Ureter (tissue), 1 donor: ENCODE results near the gene ITIH2. TPM values are rescaled to one million over a fixed set of nuclear protein-coding genes. Genes with fewer than 3 reads are reported as not detected.
"Not testable (repeated sequence)": the region's sequence is repeated elsewhere in the genome, so short reads cannot be mapped to it uniquely, and the experiment has no call there.

Source experiments
- DNase-seq: peaks from one replicate; pipeline ENCODE4 v3.0.0-alpha.2; 2020; ENCODE audit warnings: low spot score
- total RNA-seq: library from RNA; stranded (reverse); gene quantifications from one replicate; pipeline ENCODE4 v1.2.4, GENCODE V29; 2023
- donor health status: DM: yes; HTN: yes; CAD: no.

ITIH2 gene
- total RNA-seq, 1 donor from 2014 or later, result not detected

- not testable (repeated sequence) for DNase-seq
These were observed 45.5 kb downstream of the ITIH2 start for GRCh38 chr10:7748637-7749036.

GRCh38 chr10:7750222-7750621 is 47.1 kb downstream of the ITIH2 start:
- DNase-seq, result no peak

DNA sequence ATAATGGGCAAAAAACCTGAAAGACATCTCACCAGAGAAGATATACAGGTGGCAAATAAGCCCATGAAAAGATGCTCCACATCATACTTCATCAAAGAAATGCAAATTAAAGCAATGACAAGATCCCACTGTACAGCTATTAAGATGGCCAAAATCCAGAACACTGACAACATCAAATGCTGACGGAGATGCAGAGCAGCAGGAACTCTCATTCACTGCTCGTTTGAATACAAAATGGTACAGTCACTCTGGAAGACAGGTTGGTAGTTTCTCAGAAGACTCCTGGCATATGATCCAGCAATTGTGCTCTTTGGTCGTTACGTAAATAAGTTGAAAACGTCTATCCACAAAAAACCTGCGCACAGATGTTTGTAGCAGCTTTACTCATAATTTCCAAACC is 49.1 kb downstream of the ITIH2 start:
- no peak for DNase-seq

- no peak for DNase-seq
These were observed 52.0 kb downstream of the ITIH2 start for GRCh38 chr10:7755103-7755502.

DNA sequence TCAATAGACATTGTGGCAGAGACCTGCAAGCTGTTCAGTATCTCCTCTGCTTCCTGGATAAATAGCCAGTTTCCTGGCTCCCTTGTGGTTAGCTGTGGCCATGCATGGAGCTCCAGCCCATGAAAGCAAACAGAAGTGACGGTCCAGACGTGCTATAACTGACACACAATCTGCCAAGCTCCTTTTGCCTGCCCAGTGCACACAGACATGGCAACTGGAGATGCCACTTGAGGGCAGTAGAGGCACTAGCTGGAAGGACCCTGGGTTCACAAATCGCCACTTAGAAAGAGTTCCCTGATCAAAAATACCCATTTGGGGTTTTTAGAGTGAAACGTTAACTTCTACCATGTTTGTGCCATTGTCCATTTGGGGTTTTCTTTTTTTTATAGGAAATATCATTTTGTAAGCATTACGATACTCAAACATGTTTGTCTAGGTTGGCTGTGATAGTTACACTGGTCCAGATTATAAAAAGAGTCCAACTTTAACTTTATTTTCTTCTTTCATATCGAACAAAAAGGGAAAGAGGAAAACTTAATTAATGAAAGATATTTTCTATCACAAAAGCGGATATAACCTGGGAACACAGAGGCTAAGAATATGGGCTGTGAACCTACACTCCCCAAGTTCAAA is 53.4 kb downstream of the ITIH2 start:
- DNase-seq, result no peak

DNA sequence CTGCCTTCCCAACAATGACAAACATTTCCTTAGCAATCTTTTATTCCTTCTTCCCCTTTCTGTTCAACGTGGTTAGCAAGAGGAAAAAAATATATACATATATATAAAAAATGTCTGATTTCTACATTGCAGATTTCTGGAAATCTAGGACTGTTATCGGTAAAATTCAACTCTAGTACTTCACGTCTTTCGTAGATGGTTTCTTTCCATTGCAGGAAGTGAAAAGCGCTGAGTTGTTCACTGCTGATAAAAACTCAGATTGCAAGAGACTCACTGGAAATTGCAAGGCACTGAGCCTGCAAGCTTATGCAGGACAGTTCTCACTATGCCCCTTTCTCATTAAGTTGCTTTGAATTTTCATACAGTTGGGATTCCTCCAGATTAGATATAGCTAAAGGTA is 60.8 kb downstream of the ITIH2 start:
- DNase-seq, result no peak

DNA sequence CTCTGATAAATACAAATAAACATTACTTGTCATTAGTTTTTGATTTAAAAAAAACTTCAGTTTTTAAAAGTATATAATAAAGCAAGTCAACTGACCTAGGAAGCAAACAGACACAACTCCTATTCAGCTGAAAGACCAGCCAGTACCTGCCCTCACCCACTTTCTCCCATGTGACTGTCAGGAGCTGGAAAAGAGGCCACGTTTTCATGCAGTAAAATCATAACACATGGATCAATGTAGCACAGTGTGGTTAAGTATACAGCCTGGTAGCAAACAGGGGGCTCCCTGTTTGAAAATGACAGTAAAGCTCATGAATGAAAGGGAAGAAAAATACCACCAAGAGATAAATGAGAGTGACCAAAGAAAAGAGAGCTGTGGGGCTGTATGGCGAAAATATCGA is 63.1 kb downstream of the ITIH2 start:
- no peak for DNase-seq

DNA sequence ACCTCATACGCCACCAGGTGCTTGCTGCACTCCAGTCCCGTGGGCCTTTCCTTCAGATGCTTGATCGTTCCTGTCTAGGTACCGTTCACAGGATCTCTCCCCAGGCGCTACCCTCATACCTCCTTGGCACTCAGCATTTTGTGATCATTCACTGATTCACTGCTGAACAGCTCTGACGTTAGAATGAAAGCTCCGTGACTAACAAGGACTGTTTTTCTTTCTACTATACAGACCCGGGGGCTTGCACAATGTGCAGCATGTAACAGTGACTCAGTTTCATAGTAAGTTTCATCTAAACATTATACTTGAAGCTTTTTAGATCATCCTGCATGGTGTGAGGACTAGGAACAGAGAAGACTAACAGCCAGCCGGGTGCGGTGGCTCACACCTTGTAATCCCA is 64.1 kb downstream of the ITIH2 start:
- DNase-seq, result no peak

- no peak for DNase-seq
These were observed 65.3 kb downstream of the ITIH2 start for GRCh38 chr10:7768417-7768816.

DNA sequence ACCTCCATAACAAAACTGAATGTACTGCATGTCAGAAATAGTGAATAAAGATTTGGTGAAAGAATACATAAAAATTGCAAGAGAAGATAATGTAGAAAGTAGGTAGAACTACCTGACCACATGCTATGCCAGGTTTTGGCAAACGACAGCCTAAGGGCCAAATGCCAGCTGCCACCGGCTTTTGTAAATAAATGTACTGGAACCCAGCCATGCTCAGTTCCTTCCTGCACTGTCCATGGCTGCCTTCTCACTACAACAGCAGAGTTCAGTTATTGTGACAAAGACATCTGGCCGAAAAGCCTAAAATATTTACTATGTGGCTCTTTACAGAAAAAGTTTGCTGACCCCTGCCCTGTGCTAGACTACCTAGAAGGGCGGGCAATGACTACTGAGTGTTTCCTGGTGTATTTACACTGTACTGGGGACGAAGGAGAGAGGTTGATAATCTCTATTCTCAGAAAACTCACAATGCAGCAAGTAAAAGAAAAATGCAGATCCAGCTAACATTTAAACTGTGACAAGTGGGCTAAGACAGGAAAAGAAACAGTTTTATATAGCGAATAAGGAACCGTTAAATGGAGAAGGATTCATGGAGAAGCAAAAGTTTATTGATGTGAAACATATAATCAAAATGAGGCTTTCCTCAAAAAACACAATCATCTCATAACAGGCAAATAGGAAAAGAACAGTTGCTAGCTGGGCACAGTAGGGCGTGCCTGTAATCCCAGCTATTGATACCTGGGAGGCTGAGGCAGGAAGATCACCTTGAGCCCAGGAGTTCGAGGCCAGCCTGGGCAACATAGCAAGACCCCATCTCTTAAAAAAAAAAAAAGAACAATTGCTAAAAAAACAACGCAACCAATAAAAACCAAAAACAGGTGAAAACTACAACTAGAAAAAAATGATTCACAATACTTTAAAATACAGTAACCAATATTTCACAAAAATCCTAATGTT is 71.0 kb downstream of the ITIH2 start:
- peak; percentile 61 for DNase-seq

GRCh38 chr10:7776777-7777176 is 73.7 kb downstream of the ITIH2 start:
- DNase-seq, result no peak

DNA sequence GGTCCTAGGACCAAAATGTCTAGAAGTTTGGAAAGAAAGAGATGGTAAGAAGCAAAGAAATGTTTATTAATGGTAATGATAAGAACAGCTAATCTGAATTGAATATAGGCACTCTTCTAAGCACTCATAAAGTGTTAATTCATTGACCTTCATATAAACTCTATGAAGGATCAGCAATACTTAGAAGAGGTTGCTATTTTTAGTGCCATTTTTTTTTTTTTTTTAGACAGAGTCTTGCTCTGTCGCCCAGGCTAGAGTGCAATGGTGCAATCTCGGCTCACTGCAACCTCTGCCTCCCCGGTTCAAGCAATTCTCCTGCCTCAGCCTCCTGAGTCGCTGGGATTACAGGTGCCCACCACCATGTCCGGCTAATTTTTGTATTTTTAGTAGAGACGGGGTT is 79.1 kb downstream of the ITIH2 start:
- not testable (repeated sequence) for DNase-seq

GRCh38 chr10:7786430-7786829 is 83.3 kb downstream of the ITIH2 start:
- no peak for DNase-seq

- no peak for DNase-seq
These were observed 84.2 kb downstream of the ITIH2 start for GRCh38 chr10:7787150-7787856.

DNA sequence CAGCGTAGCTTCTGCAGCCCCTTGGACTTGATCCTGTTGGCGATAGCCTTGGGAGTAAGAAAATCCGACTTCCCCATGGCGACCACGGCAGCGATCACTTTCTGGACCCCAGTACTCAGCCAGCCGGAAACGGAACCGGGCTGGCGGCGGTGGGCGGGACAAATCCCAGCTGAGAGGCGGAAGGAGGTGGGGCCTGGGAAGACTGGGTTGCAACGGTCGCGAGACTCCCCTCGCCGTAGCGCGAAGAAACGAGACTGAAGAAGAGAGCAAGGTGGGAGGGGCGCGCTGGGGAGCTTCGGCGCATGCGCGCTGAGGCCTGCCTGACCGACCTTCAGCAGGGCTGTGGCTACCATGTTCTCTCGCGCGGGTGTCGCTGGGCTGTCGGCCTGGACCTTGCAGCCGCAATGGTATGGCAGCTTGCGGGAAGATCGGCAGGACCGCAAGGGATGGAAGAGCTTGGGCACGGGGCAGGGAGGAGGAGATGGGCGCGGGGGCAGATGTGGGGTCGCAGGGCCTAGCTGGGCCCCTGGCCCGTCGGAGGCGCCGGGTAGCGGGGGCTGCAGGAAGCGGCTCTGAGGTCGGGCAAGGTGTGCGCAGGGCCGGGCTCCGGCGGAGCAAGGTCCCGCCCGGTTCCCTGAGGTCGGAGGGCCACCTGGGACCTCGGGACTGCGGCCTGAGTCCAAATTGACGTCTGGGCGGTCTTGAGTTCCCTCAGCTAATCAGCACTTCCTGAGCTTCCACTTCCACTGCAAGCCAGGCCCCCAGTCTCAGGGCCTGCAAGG is 84.9 kb downstream of the ITIH2 start, which contains the start of the genes ATP5F1C and KIN:
Gene ATP5F1C (plus strand): TSS at position 321 of the 782 bp plus-strand sequence. CDS start 31 bp downstream, at position 352.
Gene KIN (minus strand): TSS at position 137 of the 782 bp plus-strand sequence. CDS start 60 bp downstream, at position 77.
- peak; percentile 98 for DNase-seq

DNA sequence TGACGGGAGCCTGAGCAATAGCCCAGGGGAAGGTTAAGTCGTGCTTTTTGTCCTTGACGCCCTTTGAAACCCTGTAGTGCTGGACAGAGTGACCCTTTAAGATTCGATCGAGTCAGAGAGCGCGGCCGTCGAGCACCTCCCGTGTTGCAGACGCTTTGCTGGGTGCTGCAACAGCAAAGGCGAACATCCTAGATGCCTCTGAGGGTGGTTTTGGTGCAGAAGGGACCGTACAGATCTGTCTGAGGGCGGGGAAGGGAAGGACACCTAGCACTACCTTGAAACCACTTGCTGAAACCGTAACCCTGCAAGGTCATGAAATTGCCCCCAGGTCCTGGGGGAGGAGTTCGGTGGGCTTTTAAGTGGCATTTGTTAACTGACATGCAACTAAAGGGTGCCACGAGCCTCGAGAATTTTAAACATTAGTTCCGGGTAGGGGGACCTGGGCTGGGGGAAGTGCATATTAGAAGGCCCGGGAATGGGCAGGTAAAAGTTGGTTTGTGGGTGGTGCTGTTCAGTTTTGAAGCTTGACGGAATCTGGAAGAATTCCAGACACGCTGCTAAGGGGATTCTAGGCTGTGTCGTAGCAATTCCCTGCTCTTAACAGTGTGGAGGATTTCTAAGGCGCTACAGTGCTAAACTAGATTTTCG is 85.6 kb downstream of the ITIH2 start:
- DNase-seq, result no peak

GRCh38 chr10:7789390-7789789 is 86.3 kb downstream of the ITIH2 start:
- no peak for DNase-seq

DNA sequence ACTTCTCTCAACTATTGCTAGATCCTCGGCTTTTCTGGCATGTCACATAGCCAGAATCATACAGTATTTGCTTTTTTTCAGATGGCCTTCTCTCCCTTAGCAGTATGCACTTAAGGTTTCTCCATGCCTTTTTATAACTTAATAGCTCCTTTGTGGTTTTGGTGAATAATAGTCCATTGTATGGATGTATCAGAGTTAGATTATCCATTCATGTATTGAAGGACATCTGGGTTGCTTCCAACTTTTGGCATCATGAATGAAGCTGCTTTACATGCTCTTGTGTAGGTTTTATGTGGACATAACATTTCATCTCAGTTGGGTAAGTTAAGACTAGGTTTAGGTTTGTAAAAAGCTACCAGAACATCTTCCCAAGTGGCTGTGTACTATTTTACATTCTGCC is 89.4 kb downstream of the ITIH2 start:
- no peak for DNase-seq

GRCh38 chr10:7794251-7795026 is 91.3 kb downstream of the ITIH2 start:
- DNase-seq, result no peak

- DNase-seq, result no peak
These were observed 92.5 kb downstream of the ITIH2 start for GRCh38 chr10:7795605-7796004.
